ENCODE measurements around the gene MAN2A2.

DNA sequence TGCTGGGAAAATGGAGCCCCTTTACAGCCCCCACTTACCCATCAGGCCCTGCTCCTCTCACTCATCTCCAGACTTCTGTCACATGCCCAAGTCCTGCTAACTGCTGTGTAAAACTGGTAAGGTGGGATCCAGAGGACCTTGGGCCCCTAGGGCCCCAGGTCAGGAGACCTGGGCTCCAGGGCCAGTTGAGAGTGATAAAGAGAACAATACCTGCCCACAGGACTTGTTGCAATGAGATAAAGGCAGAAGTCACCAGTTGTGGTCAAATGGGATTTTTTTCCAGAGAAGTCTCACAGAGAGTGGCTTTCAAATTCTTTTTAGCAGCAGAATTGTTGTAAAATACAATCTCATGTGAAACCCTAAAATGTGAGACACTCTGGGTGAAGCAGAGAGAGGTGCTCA lies 34.0 kb upstream of the MAN2A2 start:
- TF ChIP-seq, protein P1, sequence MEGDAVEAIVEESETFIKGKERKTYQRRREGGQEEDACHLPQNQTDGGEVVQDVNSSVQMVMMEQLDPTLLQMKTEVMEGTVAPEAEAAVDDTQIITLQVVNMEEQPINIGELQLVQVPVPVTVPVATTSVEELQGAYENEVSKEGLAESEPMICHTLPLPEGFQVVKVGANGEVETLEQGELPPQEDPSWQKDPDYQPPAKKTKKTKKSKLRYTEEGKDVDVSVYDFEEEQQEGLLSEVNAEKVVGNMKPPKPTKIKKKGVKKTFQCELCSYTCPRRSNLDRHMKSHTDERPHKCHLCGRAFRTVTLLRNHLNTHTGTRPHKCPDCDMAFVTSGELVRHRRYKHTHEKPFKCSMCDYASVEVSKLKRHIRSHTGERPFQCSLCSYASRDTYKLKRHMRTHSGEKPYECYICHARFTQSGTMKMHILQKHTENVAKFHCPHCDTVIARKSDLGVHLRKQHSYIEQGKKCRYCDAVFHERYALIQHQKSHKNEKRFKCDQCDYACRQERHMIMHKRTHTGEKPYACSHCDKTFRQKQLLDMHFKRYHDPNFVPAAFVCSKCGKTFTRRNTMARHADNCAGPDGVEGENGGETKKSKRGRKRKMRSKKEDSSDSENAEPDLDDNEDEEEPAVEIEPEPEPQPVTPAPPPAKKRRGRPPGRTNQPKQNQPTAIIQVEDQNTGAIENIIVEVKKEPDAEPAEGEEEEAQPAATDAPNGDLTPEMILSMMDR (IDR thresholded peaks at IDR 0.05) = no peak
- TF ChIP-seq POLR2A (IDR thresholded peaks at IDR 0.05) = no peak

All from Peyer's patch (tissue), 4 donors.